ENCODE measurements around the gene SLC35F6. TPM values are rescaled to one million over a fixed set of nuclear protein-coding genes. Genes with fewer than 3 reads are reported as not detected.
"Not testable (repeated sequence)": the region's sequence is repeated elsewhere in the genome, so short reads cannot be mapped to it uniquely, and the experiment has no call there.

Gene SLC35F6
- polyA plus RNA-seq, 1 donor from 2014 or later, result 10.8 TPM

GRCh38 chr2:26811791-26812694, 48.0 kb downstream of the SLC35F6 start:
- Histone ChIP-seq H3K4me2 (ENCODE audit: low read length) (no peak overlapping the region), H3K36me3 (ENCODE audit: insufficient read depth, low read length) (no peaks in the 10 kb centered on the region)

GRCh38 chr2:26812731-26813130, 48.6 kb downstream of the SLC35F6 start:
- no peaks in the 10 kb centered on the region for H3K36me3 ChIP-seq (ENCODE audit: insufficient read depth, low read length)
- TF ChIP-seq CTCF (IDR thresholded peaks at IDR 0.05; ENCODE audit: poor library complexity, severe bottlenecking) (no peak), TAF1 (IDR thresholded peaks at IDR 0.05; ENCODE audit: low read depth) (no peak), REST (IDR thresholded peaks at IDR 0.05; ENCODE audit: borderline replicate concordance) (no peak), EZH2 (IDR thresholded peaks at IDR 0.05; ENCODE audit: borderline replicate concordance, insufficient read depth, low read length, poor library complexity, severe bottlenecking) (no peak), MXI1 (conservative IDR thresholded peaks at IDR 0.05; ENCODE audit: poor library complexity, severe bottlenecking) (no peak), EP300 (conservative IDR thresholded peaks at IDR 0.05; ENCODE audit: poor library complexity, severe bottlenecking) (no peak), RAD21 (conservative IDR thresholded peaks at IDR 0.05) (no peak), SMC3 (conservative IDR thresholded peaks at IDR 0.05; ENCODE audit: poor library complexity) (no peak), POLR2AphosphoS5 (IDR thresholded peaks at IDR 0.05) (no peak)
- H4K20me1 ChIP-seq (ENCODE audit: insufficient read depth), result no peaks in the 10 kb centered on the region
- H3K9me2 ChIP-seq (ENCODE audit: insufficient read depth, low read length), result no peaks in the 10 kb centered on the region
- no peaks in the 10 kb centered on the region for H3F3A ChIP-seq (ENCODE audit: insufficient read depth, low read length, poor library complexity, severe bottlenecking)
- H2AFZ ChIP-seq (ENCODE audit: low read depth, low read length), result no peak overlapping the region
- H3K4me2 ChIP-seq (ENCODE audit: low read length), result no peak overlapping the region
- H3K27ac ChIP-seq (ENCODE audit: low read length), result no peak overlapping the region
- H3K79me2 ChIP-seq (replicated peaks; ENCODE audit: insufficient read depth, low read length), result no peaks in the 10 kb centered on the region
- H3K9me3 ChIP-seq (ENCODE audit: low read length), result no peaks in the 10 kb centered on the region
- H3K27me3 ChIP-seq (ENCODE audit: insufficient read depth, low read depth, low read length), result no peaks in the 10 kb centered on the region
- H3K9ac ChIP-seq (ENCODE audit: low read length), result no peak overlapping the region
- H3K4me3 ChIP-seq (ENCODE audit: low read length), result no peak overlapping the region

More at GRCh38 chr2:26811791-26812694, 48.0 kb downstream of the SLC35F6 start:
- no peak overlapping the region for H2AFZ ChIP-seq (ENCODE audit: low read depth, low read length)
- no peaks in the 10 kb centered on the region for H3F3A ChIP-seq (ENCODE audit: insufficient read depth, low read length, poor library complexity, severe bottlenecking)
- H3K27me3 ChIP-seq (ENCODE audit: insufficient read depth, low read depth, low read length), result no peaks in the 10 kb centered on the region
- TF ChIP-seq POLR2AphosphoS5 (IDR thresholded peaks at IDR 0.05), result no peak
- no peak for TF ChIP-seq TAF1 (IDR thresholded peaks at IDR 0.05; ENCODE audit: low read depth)
- H3K27ac ChIP-seq (ENCODE audit: low read length), result no peak overlapping the region
- H3K4me3 ChIP-seq (ENCODE audit: low read length), result no peak overlapping the region
- H3K9me3 ChIP-seq (ENCODE audit: low read length), result no peaks in the 10 kb centered on the region
- H3K9ac ChIP-seq (ENCODE audit: low read length), result no peak overlapping the region
- H4K20me1 ChIP-seq (ENCODE audit: insufficient read depth), result no peaks in the 10 kb centered on the region
- H3K79me2 ChIP-seq (replicated peaks; ENCODE audit: insufficient read depth, low read length), result no peaks in the 10 kb centered on the region
- no peaks in the 10 kb centered on the region for H3K9me2 ChIP-seq (ENCODE audit: insufficient read depth, low read length)

- not testable (repeated sequence) for H3F3A ChIP-seq (ENCODE audit: insufficient read depth, low read length, poor library complexity, severe bottlenecking); H3K9me2 ChIP-seq (ENCODE audit: insufficient read depth, low read length); H3K27ac ChIP-seq (ENCODE audit: low read length); H3K9me3 ChIP-seq (ENCODE audit: low read length); H3K4me2 ChIP-seq (ENCODE audit: low read length); H3K36me3 ChIP-seq (ENCODE audit: insufficient read depth, low read length); H3K27me3 ChIP-seq (ENCODE audit: insufficient read depth, low read depth, low read length); H3K79me2 ChIP-seq (replicated peaks; ENCODE audit: insufficient read depth, low read length); H3K9ac ChIP-seq (ENCODE audit: low read length); H4K20me1 ChIP-seq (ENCODE audit: insufficient read depth); H3K4me3 ChIP-seq (ENCODE audit: low read length); H2AFZ ChIP-seq (ENCODE audit: low read depth, low read length)
Observed at GRCh38 chr2:26814072-26814765, 50.1 kb downstream of the SLC35F6 start.
